ENCODE measurements around the gene CNOT4. TPM values are rescaled to one million over a fixed set of nuclear protein-coding genes. Genes with fewer than 3 reads are reported as not detected.

CNOT4 gene
- polyA plus RNA-seq, 12 donors, result 23.5 to 37.7 (median 25.3) TPM; not detected in 1

DNA sequence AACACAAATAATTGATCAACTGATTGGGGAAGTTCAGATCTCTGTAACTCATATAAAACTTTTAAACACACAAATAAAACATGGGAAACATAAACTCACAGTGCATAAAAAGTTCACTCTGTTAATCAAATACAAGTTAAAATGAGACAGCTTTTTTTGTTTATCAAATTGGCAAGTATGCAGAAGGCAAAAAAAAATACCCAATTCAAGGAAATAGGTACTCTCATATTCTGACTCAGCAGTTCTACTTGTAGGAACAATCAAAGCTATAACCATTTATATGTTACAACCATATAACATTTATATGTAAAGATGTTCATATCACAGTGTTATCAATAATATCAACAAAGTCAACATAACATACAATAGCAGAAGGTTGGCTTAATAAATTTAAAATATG lies 102.0 kb downstream of the CNOT4 start:
- DNase-seq, result no peak

DNA sequence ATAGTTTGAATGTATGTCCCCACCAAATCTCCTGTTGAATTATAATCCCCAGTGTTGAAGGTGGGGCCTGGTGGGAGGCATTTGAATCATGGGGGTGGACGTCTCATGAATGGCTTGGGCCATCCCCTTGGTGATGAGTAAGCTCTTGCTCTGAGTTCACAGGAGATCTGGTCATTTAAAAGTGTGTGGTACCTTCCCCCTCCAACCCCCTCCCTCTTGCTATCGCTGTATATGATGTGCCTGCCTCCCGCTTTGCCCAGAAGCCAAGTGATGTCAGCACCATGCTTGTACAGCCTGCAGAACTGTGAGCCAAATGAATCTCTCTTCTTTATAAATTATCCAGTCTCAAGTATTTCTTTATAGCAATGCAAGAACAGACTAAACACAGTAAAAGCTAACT lies 103.0 kb downstream of the CNOT4 start:
- no peak for DNase-seq

GRCh38 chr7:135405969-135406368 lies 103.9 kb downstream of the CNOT4 start:
- no peak for DNase-seq

DNA sequence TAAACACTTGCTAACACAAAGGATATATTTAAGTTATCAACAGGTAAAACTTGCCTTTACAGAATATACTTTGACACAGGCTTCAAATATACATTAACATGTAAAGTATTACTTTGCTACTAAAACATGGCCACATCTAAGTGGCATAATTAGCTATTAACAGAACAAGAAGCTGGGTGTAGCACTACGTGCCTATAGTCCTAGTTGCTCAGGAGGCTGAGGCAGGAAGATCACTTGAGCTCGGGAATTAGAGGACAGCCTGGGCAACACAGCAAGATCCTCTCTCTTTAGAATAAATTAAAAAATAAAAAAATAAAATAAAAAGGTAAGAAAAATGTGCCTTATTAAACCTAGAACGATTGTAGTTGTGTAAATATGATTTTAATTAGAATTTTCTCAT lies 106.6 kb downstream of the CNOT4 start:
- DNase-seq, result no peak

GRCh38 chr7:135397689-135398088 lies 112.2 kb downstream of the CNOT4 start:
- no peak for DNase-seq

GRCh38 chr7:135392701-135393100 lies 117.2 kb downstream of the CNOT4 start:
- DNase-seq, result no peak

DNA sequence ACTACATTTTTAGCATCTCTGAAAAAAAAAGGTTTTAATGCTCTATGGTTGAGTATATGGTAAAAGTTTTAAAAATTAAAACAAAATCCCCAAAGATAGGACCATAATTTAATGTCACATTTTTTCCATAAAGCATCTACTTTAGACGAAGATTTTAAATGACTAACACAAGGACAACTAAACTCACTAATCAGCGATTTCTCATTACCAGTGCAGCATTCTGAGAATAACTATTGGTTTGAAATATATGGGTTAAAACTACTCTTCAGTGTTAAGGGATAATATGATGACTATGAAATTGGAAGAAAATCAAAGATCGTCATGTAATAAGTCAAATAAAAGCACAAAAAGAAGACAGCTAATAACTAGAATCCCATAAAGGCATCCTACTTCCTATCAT lies 118.4 kb downstream of the CNOT4 start:
- no peak for DNase-seq

GRCh38 chr7:135390829-135391228 lies 119.1 kb downstream of the CNOT4 start:
- no peak for DNase-seq

DNA sequence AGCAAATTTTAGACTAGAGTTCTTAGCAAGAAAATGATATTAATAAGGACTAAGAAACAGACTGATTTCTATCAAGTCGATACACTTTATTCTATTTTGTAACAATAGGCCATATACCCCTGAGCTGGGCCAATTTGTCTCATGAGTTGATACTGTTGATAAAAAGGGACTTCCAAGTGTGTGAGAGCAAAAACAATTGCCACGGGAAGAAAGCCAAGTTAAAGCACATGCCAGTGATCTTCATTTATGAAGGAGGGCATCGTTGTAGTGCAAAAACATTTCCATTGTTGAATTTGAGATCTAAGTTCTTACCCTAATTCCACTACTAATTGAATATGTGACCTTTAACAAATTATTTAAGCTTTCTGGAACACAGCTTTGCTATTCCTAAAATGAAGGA lies 119.9 kb downstream of the CNOT4 start:
- DNase-seq, result no peak

GRCh38 chr7:135388616-135389015 lies 121.3 kb downstream of the CNOT4 start:
- DNase-seq, result no peak

GRCh38 chr7:135386776-135387175 lies 123.1 kb downstream of the CNOT4 start:
- DNase-seq, result no peak

GRCh38 chr7:135386181-135386580 lies 123.7 kb downstream of the CNOT4 start:
- no peak for DNase-seq

GRCh38 chr7:135385209-135385608 lies 124.7 kb downstream of the CNOT4 start:
- DNase-seq, result no peak

DNA sequence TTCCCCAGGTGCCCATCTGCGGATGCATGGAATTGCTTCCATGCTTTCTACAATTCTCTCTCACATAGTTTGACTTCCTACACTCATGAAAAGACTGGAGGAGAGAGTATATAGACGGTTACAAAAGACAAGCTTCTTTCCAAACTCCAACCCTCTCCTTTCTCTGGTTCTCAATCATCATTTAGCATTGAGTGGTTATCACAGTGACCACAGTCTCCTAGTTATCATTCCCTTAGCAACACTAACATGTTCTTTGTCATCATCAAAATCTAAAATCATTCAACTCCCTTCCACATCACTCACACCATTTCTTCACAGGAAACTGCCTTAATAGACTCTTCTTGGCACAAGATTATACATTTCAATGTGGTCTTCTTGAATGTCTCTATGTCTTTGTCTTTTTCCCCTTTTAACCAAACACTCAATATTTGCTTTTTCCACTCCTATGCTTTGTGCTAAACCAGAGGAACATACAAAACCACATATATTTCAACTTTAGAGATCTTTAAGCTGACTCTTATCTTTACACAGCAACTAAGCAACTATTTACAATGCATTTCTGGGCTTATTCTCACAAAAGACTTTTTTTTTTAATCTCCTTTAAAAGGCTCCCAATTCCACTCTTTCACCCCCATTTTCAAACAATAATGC lies 126.3 kb downstream of the CNOT4 start:
- no peak for DNase-seq

DNA sequence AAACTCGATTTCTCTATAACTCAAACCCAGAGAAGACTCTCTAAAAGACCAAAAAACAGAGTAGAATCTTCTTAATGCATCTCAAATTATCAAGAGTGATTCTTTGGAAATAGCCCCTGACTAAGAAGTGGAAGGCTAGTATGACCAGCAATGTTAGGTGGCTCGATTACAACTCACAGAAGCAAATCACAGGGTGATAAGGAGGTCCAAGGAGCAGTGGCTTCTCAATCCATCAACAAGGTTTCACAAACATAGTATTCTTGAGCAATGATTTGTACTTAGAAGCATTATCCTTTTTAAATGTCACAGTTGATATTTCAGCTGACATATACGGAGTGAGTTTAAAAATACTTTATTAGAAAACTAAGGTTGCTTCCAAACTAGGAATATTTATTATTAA lies 127.7 kb downstream of the CNOT4 start:
- no peak for DNase-seq

- no peak for DNase-seq
These were observed 128.5 kb downstream of the CNOT4 start for GRCh38 chr7:135381369-135381768.

- no peak for DNase-seq
These were observed 129.6 kb downstream of the CNOT4 start for GRCh38 chr7:135380351-135380750.

GRCh38 chr7:135377171-135377570 lies 132.7 kb downstream of the CNOT4 start:
- no peak for DNase-seq

DNA sequence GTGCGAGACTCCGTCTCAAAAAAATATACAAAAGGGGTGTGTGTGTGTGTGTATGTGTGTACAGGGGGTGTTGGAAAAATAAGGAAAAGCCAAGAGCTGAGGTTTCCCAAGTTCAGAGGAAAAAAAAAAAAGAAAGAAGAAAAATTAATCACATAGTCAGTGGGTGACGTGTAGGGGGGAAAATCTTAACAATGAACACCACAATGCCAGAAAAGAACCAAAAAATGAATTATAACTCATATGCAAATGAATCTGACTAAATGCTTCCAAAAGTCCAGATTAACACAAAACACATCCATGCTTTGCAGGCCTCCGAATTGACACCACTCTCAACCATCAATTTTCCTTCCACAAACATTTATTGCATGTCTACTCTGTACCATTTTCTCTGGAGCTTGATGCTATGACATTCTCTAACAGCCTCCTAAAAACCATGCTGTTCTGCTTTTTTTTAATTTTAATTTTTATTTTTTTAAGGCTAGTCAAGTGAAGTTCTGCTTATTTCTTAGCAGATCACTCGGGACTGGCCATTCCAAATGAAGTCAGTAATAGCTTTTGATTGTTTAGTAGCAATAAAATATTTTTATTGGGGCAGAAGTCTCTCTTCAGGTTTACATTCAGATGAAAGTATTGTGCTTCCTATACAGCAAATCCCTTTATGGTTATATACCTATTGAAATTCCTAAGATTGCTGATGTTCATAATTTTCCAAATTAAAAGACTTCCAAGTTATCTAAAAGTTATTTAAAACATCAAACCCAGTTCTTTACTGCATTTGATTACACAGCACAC lies 133.8 kb downstream of the CNOT4 start:
- DNase-seq, result no peak

DNA sequence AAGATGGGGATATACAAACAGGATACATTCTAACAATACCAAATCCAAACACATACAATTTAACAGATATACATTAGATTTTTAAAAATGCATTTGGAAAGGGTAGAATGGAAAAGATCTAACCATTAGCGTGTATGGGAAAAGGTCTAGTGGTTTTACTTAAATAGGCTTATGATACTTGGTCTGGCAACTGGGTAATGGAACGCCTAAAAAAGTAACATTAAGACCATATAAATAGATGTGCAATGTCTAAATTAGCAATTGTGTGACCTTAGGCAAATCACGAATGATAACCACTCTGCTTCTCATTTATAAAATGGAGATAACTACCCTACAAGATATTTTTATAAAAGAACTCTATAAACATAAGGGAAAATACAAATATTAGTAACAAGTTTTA lies 135.2 kb downstream of the CNOT4 start:
- no peak for DNase-seq

DNA sequence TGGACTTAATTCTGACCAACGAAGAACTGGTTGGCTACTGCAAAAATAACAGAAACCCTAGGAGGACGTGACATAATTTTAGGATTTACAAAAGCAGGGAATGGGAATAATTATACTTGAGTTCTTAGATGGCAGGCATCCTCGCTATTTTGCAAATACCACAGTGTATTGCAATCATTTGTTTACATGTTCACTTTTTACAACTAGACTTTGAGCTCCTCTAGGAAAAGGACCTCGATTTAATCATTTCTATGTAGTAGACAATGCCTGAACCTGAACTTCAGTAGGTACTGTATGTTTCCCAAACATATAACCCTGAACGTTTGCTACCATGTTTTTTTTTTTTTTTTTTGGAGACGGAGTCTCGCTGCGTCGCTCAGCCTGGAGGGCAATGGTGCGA lies 137.7 kb downstream of the CNOT4 start:
- no peak for DNase-seq

GRCh38 chr7:135370656-135371055 lies 139.2 kb downstream of the CNOT4 start:
- no peak for DNase-seq

DNA sequence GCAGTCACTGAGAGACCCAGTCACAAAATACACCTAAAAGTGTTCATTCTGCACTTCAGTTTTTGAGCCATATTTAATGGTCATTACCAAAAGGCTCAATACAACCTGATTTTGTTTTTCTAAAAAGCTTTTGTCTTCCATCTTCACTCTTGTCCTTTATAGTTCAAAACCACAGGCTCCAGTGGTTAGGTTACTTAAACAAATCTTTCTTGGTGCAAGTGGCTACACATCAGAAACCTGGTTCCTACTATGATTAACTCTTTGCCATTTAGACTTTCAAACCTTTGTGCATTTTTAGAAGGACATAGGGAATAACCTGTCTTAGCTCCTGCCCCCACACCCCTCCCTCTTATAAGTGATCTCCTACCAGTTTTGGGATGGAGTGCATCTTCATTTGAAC lies 140.5 kb downstream of the CNOT4 start:
- no peak for DNase-seq

Data from muscle of arm (tissue), 12 donors.